CD14-positive monocyte (primary cell): Measurements from ENCODE around the gene PLA2G4A. TPM values are rescaled to one million over a fixed set of nuclear protein-coding genes. Genes with fewer than 3 reads are reported as not detected.

Source experiments
- DNase-seq, 3 donors: peaks; one replicate each; pipeline ENCODE4 v3.0.0-alpha.2; 2011 to 2022
- H2AFZ ChIP-seq: 2 replicates; pipeline ENCODE4 v1.6.0; 2012; ENCODE audit warnings: mild to moderate bottlenecking, low read depth, low read length, inconsistent platforms; ENCODE audit not compliant: insufficient read depth, poor library complexity, severe bottlenecking
- H3K27ac ChIP-seq, 2 donors: 1 replicate in 1 of 2; 2 replicates in 1 of 2; pipeline ENCODE4 v1.5.1; 2012 to 2013; ENCODE audit warnings: low read length in 2 of 2, control low read depth in 1 of 2, inconsistent platforms in 1 of 2, low read depth in 1 of 2, mild to moderate bottlenecking in 1 of 2
- H3K27me3 ChIP-seq, 2 donors: one replicate each; pipeline versions ENCODE4 v1.6.0 to v1.6.1; 2011 to 2013; ENCODE audit warnings: low read length in 2 of 2; ENCODE audit not compliant: control insufficient read depth in 2 of 2, insufficient read depth in 2 of 2
- H3K36me3 ChIP-seq, 2 donors: replicated peaks in 1 of 2; 1 replicate in 1 of 2; 2 replicates in 1 of 2; pipeline versions ENCODE4 v1.5.1 to v1.6.1; 2012 to 2013; ENCODE audit warnings: low read length in 2 of 2, control low read depth in 1 of 2, inconsistent platforms in 1 of 2, mild to moderate bottlenecking in 1 of 2; ENCODE audit not compliant: insufficient read depth in 2 of 2, control insufficient read depth in 1 of 2
- H3K4me1 ChIP-seq, 2 donors: 1 replicate in 1 of 2; 2 replicates in 1 of 2; pipeline versions ENCODE4 v1.5.1 to v1.6.1; 2012 to 2013; ENCODE audit warnings: low read length in 2 of 2, control low read depth in 1 of 2, inconsistent platforms in 1 of 2, mild to moderate bottlenecking in 1 of 2, moderate library complexity in 1 of 2; ENCODE audit not compliant: insufficient read depth in 2 of 2, control insufficient read depth in 1 of 2
- H3K4me2 ChIP-seq: replicated peaks from 2 replicates; pipeline ENCODE3; 2012; ENCODE audit warnings: low read length, moderate library complexity, mild to moderate bottlenecking; ENCODE audit not compliant: poor library complexity, severe bottlenecking; ENCODE audit errors: extremely low read depth
- H3K4me3 ChIP-seq, 3 experiments: fragments of 200-600 bp in 1 of 3; sonication (generic) in 1 of 3; replicated peaks in 1 of 3; 1 replicate in 2 of 3; 2 replicates in 1 of 3; pipeline ENCODE4 v1.5.1; 2011 to 2013; ENCODE audit warnings: low read length in 3 of 3, mild to moderate bottlenecking in 3 of 3, control low read depth in 2 of 3, low read depth in 2 of 3, inconsistent platforms in 1 of 3, moderate library complexity in 1 of 3
- H3K79me2 ChIP-seq: 2 replicates; pipeline ENCODE4 v1.6.0; 2012; ENCODE audit warnings: mild to moderate bottlenecking, control low read depth, inconsistent platforms, low read length, moderate library complexity; ENCODE audit not compliant: insufficient read depth
- H3K9ac ChIP-seq: 2 replicates; pipeline ENCODE4 v1.6.0; 2017; ENCODE audit warnings: low read length, mild to moderate bottlenecking; ENCODE audit not compliant: insufficient read depth, poor library complexity, severe bottlenecking
- H3K9me3 ChIP-seq, 2 donors: replicated peaks in 1 of 2; 1 replicate in 1 of 2; 2 replicates in 1 of 2; pipeline versions ENCODE4 v1.5.1 to v1.6.1; 2012 to 2013; ENCODE audit warnings: low read length in 2 of 2, control low read depth in 1 of 2; ENCODE audit not compliant: control insufficient read depth in 1 of 2, insufficient read depth in 1 of 2
- H4K20me1 ChIP-seq: 2 replicates; pipeline ENCODE4 v1.6.0; 2012; ENCODE audit warnings: mild to moderate bottlenecking, low read length, control low read depth, moderate library complexity; ENCODE audit not compliant: insufficient read depth
- H3K27ac Mint-ChIP-seq, 7 donors: one replicate each; pipeline ENCODE4 v1.8.0; 2020; ENCODE audit warnings: mild to moderate bottlenecking in 7 of 7, mixed read lengths in 7 of 7, moderate library complexity in 6 of 7, inconsistent platforms in 2 of 7
- H3K27me3 Mint-ChIP-seq, 3 donors: one replicate each; pipeline ENCODE4 v1.8.0; 2021 to 2022; ENCODE audit warnings: low read depth in 3 of 3, mild to moderate bottlenecking in 3 of 3, mixed read lengths in 3 of 3, moderate library complexity in 3 of 3, inconsistent platforms in 1 of 3
- H3K36me3 Mint-ChIP-seq, 2 donors: one replicate each; pipeline ENCODE4 v1.8.0; 2020; ENCODE audit warnings: mixed read lengths in 2 of 2, inconsistent platforms in 1 of 2, mild to moderate bottlenecking in 1 of 2
- H3K4me1 Mint-ChIP-seq: one replicate; pipeline ENCODE4 v1.8.0; 2020; ENCODE audit warnings: mild to moderate bottlenecking, mixed read lengths
- H3K4me3 Mint-ChIP-seq, 2 donors: one replicate each; pipeline ENCODE4 v1.8.0; 2020; ENCODE audit warnings: mild to moderate bottlenecking in 2 of 2, mixed read lengths in 2 of 2, moderate library complexity in 1 of 2
- H3K9me3 Mint-ChIP-seq, 7 donors: one replicate each; pipeline ENCODE4 v1.8.0; 2020 to 2022; ENCODE audit warnings: mixed read lengths in 7 of 7, mild to moderate bottlenecking in 6 of 7, moderate library complexity in 6 of 7, inconsistent platforms in 2 of 7
- WGBS: methylation state at CpG from one replicate; pipeline ENCODE4 v1.1.5; 2013; ENCODE audit warnings: missing lambda C conversion rate; ENCODE audit not compliant: insufficient coverage; 5-methylcytosine and 5-hydroxymethylcytosine counted together
- intact Hi-C, 2 donors: fragments of 100-400 bp; cut with micrococcal nuclease; formaldehyde crosslinking; loops; one replicate each; pipeline versions ENCODE4 v1.15.0 to v1.15.1; 2023
- polyA plus RNA-seq, 3 donors: library from polyadenylated mRNA; depleted of rRNA in 1 of 3; unstranded in 2 of 3; stranded (reverse) in 1 of 3; fragments of 300-500 nt in 2 of 3; fragments of >200 nt in 1 of 3; fragmentation: Illumina TruSeq in 2 of 3; gene quantifications; 1 replicate in 2 of 3; 2 replicates in 1 of 3; pipeline ENCODE4 v1.2.3, GENCODE V29; 2012 to 2021
- TF ChIP-seq, protein P1 (sequence below): fragments of 200-600 bp; IDR thresholded peaks from one replicate; pipeline ENCODE4 v1.8.0; 2022; ENCODE audit warnings: antibody characterized with exemption, mild to moderate bottlenecking

Gene PLA2G4A
- polyA plus RNA-seq, 3 donors, result 1.4 to 4.5 (median 4.1) TPM

DNA sequence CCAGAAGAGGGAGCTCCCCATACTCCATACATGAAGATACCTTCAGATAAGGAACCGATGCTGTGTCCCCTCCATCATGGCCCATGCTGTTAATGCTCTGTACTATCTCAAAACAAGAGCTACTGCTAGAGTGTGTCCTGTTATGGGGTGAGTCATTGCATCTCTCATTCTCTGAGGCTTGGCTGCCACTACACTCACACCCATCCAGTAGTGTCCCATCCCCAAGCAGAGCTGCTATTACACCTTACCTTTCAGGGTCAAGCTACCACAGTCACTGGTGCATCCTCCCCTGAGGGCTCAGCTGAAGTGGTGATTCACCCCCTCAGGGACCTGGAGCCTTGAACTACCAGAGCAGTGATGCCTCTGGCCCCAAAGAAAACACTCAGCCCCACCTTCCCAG lies 198.5 kb downstream of the PLA2G4A start:
- no peaks in the 10 kb centered on the region for H3K4me1 ChIP-seq
- H3K9ac ChIP-seq, result no peak overlapping the region
- Mint-ChIP-seq H3K36me3 (no peaks in the 10 kb centered on the region), H3K9me3 (peaks cover 10 to 26% (median 17%) of the 10 kb centered on the region in 7 donors), H3K4me1 (no peaks in the 10 kb centered on the region), H3K4me3 (no peak overlapping the region), H3K27me3 (no peaks in the 10 kb centered on the region), H3K27ac (no peak overlapping the region)
- TF ChIP-seq, protein P1, sequence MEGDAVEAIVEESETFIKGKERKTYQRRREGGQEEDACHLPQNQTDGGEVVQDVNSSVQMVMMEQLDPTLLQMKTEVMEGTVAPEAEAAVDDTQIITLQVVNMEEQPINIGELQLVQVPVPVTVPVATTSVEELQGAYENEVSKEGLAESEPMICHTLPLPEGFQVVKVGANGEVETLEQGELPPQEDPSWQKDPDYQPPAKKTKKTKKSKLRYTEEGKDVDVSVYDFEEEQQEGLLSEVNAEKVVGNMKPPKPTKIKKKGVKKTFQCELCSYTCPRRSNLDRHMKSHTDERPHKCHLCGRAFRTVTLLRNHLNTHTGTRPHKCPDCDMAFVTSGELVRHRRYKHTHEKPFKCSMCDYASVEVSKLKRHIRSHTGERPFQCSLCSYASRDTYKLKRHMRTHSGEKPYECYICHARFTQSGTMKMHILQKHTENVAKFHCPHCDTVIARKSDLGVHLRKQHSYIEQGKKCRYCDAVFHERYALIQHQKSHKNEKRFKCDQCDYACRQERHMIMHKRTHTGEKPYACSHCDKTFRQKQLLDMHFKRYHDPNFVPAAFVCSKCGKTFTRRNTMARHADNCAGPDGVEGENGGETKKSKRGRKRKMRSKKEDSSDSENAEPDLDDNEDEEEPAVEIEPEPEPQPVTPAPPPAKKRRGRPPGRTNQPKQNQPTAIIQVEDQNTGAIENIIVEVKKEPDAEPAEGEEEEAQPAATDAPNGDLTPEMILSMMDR, result no peak
- no peak for DNase-seq
- intact Hi-C loops, result no loop called here
- H3K9me3 ChIP-seq, result peaks cover 8 to 20% of the 10 kb centered on the region in 2 donors
- no peak overlapping the region for H3K27ac ChIP-seq
- H4K20me1 ChIP-seq, result no peaks in the 10 kb centered on the region
- H3K4me3 ChIP-seq, result no peak overlapping the region
- H3K4me2 ChIP-seq, result no peak overlapping the region
- no peak overlapping the region for H2AFZ ChIP-seq
- no peaks in the 10 kb centered on the region for H3K27me3 ChIP-seq
- H3K79me2 ChIP-seq, result no peaks in the 10 kb centered on the region
- no CpG with 5 or more reads among the region's 1 CpG for WGBS
- H3K36me3 ChIP-seq, result no peaks in the 10 kb centered on the region

DNA sequence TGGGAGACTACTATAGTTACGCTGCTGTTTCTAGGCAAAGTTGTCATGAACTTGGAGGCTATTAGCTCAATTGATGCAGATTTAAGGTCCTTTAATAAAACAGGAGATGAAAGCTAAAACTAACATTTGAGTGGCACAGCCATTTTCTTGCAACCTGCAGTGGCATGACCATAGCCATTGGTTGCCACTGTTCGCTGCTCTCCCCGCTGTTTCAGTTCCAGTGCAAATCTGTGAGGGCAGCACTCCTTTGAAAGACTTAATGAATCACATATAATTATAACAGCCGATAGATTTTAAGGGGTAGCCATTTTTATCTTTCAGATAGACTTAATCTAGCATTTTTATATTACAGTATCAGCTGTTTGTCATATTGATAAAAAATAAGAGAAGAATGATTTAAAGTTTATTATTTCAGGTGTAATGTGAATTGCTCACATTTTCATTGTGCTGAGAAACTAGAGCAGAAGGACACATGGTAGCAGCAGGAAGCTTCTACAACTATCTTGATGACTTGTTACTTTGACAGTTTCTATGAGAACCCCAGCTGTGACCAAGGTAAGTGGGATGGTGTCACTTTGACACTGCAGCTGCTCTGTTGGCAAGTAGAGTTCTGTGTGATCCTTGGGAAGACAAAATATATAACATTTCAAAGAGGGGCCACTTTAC lies 203.7 kb downstream of the PLA2G4A start:
- Histone ChIP-seq H3K9ac (no peak overlapping the region), H2AFZ (no peak overlapping the region), H3K4me1 (peaks cover 0 to 4% of the 10 kb centered on the region in 2 donors), H3K36me3 (no peaks in the 10 kb centered on the region), H3K27ac (no peak overlapping the region), H3K79me2 (no peaks in the 10 kb centered on the region), H4K20me1 (no peaks in the 10 kb centered on the region), H3K4me2 (no peak overlapping the region), H3K9me3 (peaks cover 8 to 16% of the 10 kb centered on the region in 2 donors), H3K27me3 (no peaks in the 10 kb centered on the region), H3K4me3 (no peak overlapping the region)
- no peak overlapping the region for H3K27ac Mint-ChIP-seq
- no peaks in the 10 kb centered on the region for H3K36me3 Mint-ChIP-seq
- no peaks in the 10 kb centered on the region for H3K27me3 Mint-ChIP-seq
- H3K4me3 Mint-ChIP-seq, result no peak overlapping the region
- intact Hi-C loops, result no loop called here
- TF ChIP-seq, protein P1, result no peak
- DNase-seq, result no peak
- peaks cover 10 to 19% (median 17%) of the 10 kb centered on the region in 7 donors for H3K9me3 Mint-ChIP-seq
- WGBS, result 86% methylated on average over 1 of the region's 4 CpGs
- H3K4me1 Mint-ChIP-seq, result peaks cover 6% of the 10 kb centered on the region
